HepG2 (cell line): ENCODE measurements around the gene GPR33. TPM values are rescaled to one million over a fixed set of nuclear protein-coding genes. Genes with fewer than 3 reads are reported as not detected.
A peak's percentile ranks its signal among the peaks of the same experiment; 100 is the strongest.

Source experiments
- CHD4 ChIP-seq: fragments of 200-600 bp; sonication (generic); IDR thresholded peaks from 2 replicates; pipeline ENCODE4 v1.7.0; 2017; ENCODE audit warnings: mild to moderate bottlenecking, low read length, borderline replicate concordance
- RBFOX2 ChIP-seq: fragments of 200-400 bp; formaldehyde crosslinking; IDR thresholded peaks from 2 replicates; pipeline ENCODE4 v1.6.1; 2017; ENCODE audit warnings: low read depth, mild to moderate bottlenecking, low read length
- TRIM24 ChIP-seq: sonication (generic); formaldehyde crosslinking; IDR thresholded peaks from 2 replicates; pipeline ENCODE4 v1.8.0; 2022; ENCODE audit warnings: mild to moderate bottlenecking, missing genetic modification reagents
- ZFP1 ChIP-seq: IDR thresholded peaks from 2 replicates; pipeline ENCODE4 v1.6.1; 2016
- ZFP36L2 ChIP-seq: sonication (generic); formaldehyde crosslinking; IDR thresholded peaks from 2 replicates; pipeline ENCODE4 v1.4.0; 2020; ENCODE audit warnings: missing genetic modification reagents
- ZNF382 ChIP-seq: sonication (generic); formaldehyde crosslinking; IDR thresholded peaks from 2 replicates; pipeline ENCODE4 v1.5.0; 2020; ENCODE audit warnings: missing genetic modification reagents, mild to moderate bottlenecking, borderline replicate concordance
- ZNF672 ChIP-seq: sonication (generic); formaldehyde crosslinking; IDR thresholded peaks from 2 replicates; pipeline ENCODE4 v1.8.1; 2022; ENCODE audit warnings: missing genetic modification reagents
- ZNF773 ChIP-seq: sonication (generic); formaldehyde crosslinking; IDR thresholded peaks from 2 replicates; pipeline ENCODE4 v1.4.0; 2020; ENCODE audit warnings: missing genetic modification reagents, borderline replicate concordance
- polyA plus RNA-seq, 8 experiments: library from polyadenylated mRNA; depleted of rRNA in 3 of 8; stranded (reverse) in 7 of 8; unstranded in 1 of 8; fragments of >200 nt; fragmentation: Illumina TruSeq in 4 of 8; extraction: Trizol in 4 of 8; gene quantifications; 2 replicates each; pipeline versions ENCODE4 v1.2.1 to v1.2.3, GENCODE V29; 2011 to 2016; ENCODE audit warnings: low read depth in 4 of 8, missing spikeins in 1 of 8, mixed read lengths in 1 of 8; ENCODE audit not compliant: insufficient read depth in 1 of 8
- total RNA-seq, 5 experiments: library from RNA; depleted of rRNA; stranded (reverse); fragments of >200 nt; fragmentation: Illumina TruSeq; extraction: Trizol; gene quantifications; 2 replicates each; pipeline ENCODE4 v1.2.3, GENCODE V29; 2016; ENCODE audit warnings: low read depth in 1 of 5
- TF ChIP-seq, protein P1 (sequence below): sonication (generic); formaldehyde crosslinking; IDR thresholded peaks from 2 replicates; pipeline ENCODE4 v1.5.0; 2020; ENCODE audit warnings: mild to moderate bottlenecking, missing genetic modification reagents, borderline replicate concordance
- TF ChIP-seq, protein P2 (sequence below): sonication (generic); formaldehyde crosslinking; IDR thresholded peaks from 2 replicates; pipeline ENCODE4 v1.9.0; 2021; ENCODE audit warnings: missing genetic modification reagents, borderline replicate concordance
- TF ChIP-seq, protein P3 (sequence below): sonication (generic); formaldehyde crosslinking; IDR thresholded peaks from 2 replicates; pipeline ENCODE4 v1.5.0; 2020; ENCODE audit warnings: missing genetic modification reagents
- TF ChIP-seq, protein P4 (sequence below): sonication (generic); formaldehyde crosslinking; IDR thresholded peaks from 2 replicates; pipeline ENCODE4 v1.8.0; 2022; ENCODE audit warnings: mild to moderate bottlenecking, missing genetic modification reagents
- TF ChIP-seq, protein P5 (sequence below): sonication (generic); IDR thresholded peaks from 2 replicates; pipeline ENCODE4 v1.6.1; 2016; ENCODE audit warnings: low read depth, borderline replicate concordance

Gene GPR33
- total and polyA plus RNA-seq, 2 of the 13 experiments (the other 11 are each of a cell fraction or from before 2014, with no cell fraction given) = not detected

DNA sequence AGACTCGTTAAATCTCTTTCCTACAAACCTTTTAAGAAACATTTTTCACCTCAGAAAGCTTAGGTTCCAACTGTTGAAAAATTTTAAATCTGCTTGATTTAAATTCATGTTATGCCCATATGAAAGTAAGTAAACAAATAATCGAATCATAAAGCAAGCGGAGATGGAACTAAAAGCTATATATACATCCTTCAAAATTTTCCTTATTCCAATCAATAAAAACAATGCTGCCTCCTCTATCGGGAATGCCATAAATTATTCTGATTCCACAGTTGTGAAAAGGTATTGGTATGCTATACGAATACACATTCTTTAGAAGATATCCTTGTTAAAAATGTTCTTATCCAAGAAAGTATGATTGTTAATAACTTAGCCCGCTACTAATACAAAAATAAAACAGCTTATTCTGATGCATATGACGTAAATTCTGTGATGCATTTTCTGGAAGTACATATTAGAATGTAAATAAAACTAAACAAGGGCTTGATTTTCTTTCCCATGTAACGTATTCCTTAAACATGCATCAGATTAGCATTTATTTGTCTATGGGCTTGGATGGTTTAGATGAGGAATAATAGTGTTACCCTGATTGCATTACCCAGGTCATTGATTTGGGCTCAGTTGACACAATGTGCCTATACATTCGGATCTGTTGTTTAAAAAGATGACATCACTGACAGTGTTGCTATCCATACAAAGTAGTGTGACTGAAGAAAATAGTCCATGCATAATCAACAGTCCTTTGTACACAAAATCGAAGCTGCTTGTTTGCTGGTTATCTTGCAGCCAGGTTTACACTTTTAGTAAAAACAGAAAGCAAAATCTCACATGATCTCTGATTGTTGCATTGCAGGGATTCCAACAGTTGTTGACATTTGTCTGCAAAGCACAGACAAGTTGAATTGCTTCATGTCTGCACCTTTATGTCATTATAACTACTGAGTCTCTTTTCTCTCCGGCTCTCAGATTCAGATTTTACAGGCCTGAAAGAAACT lies 29.9 kb downstream of the GPR33 start (continued):
- TF ChIP-seq, protein P1, sequence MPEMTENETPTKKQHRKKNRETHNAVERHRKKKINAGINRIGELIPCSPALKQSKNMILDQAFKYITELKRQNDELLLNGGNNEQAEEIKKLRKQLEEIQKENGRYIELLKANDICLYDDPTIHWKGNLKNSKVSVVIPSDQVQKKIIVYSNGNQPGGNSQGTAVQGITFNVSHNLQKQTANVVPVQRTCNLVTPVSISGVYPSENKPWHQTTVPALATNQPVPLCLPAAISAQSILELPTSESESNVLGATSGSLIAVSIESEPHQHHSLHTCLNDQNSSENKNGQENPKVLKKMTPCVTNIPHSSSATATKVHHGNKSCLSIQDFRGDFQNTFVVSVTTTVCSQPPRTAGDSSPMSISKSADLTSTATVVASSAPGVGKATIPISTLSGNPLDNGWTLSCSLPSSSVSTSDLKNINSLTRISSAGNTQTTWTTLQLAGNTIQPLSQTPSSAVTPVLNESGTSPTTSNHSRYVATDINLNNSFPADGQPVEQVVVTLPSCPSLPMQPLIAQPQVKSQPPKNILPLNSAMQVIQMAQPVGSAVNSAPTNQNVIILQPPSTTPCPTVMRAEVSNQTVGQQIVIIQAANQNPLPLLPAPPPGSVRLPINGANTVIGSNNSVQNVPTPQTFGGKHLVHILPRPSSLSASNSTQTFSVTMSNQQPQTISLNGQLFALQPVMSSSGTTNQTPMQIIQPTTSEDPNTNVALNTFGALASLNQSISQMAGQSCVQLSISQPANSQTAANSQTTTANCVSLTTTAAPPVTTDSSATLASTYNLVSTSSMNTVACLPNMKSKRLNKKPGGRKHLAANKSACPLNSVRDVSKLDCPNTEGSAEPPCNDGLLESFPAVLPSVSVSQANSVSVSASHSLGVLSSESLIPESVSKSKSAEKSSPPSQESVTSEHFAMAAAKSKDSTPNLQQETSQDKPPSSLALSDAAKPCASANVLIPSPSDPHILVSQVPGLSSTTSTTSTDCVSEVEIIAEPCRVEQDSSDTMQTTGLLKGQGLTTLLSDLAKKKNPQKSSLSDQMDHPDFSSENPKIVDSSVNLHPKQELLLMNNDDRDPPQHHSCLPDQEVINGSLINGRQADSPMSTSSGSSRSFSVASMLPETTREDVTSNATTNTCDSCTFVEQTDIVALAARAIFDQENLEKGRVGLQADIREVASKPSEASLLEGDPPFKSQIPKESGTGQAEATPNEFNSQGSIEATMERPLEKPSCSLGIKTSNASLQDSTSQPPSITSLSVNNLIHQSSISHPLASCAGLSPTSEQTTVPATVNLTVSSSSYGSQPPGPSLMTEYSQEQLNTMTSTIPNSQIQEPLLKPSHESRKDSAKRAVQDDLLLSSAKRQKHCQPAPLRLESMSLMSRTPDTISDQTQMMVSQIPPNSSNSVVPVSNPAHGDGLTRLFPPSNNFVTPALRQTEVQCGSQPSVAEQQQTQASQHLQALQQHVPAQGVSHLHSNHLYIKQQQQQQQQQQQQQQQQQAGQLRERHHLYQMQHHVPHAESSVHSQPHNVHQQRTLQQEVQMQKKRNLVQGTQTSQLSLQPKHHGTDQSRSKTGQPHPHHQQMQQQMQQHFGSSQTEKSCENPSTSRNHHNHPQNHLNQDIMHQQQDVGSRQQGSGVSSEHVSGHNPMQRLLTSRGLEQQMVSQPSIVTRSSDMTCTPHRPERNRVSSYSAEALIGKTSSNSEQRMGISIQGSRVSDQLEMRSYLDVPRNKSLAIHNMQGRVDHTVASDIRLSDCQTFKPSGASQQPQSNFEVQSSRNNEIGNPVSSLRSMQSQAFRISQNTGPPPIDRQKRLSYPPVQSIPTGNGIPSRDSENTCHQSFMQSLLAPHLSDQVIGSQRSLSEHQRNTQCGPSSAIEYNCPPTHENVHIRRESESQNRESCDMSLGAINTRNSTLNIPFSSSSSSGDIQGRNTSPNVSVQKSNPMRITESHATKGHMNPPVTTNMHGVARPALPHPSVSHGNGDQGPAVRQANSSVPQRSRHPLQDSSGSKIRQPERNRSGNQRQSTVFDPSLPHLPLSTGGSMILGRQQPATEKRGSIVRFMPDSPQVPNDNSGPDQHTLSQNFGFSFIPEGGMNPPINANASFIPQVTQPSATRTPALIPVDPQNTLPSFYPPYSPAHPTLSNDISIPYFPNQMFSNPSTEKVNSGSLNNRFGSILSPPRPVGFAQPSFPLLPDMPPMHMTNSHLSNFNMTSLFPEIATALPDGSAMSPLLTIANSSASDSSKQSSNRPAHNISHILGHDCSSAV (CRISPR knock-in tag) = no peak
- no peak for TF ChIP-seq RBFOX2
- no peak for TF ChIP-seq ZNF382
- TF ChIP-seq, protein P2, sequence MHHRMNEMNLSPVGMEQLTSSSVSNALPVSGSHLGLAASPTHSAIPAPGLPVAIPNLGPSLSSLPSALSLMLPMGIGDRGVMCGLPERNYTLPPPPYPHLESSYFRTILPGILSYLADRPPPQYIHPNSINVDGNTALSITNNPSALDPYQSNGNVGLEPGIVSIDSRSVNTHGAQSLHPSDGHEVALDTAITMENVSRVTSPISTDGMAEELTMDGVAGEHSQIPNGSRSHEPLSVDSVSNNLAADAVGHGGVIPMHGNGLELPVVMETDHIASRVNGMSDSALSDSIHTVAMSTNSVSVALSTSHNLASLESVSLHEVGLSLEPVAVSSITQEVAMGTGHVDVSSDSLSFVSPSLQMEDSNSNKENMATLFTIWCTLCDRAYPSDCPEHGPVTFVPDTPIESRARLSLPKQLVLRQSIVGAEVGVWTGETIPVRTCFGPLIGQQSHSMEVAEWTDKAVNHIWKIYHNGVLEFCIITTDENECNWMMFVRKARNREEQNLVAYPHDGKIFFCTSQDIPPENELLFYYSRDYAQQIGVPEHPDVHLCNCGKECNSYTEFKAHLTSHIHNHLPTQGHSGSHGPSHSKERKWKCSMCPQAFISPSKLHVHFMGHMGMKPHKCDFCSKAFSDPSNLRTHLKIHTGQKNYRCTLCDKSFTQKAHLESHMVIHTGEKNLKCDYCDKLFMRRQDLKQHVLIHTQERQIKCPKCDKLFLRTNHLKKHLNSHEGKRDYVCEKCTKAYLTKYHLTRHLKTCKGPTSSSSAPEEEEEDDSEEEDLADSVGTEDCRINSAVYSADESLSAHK = no peak
- no peak; the same call in 1 of the 2 replicates for TF ChIP-seq ZFP1 (CRISPR knock-in tag)
- TF ChIP-seq ZNF773 (CRISPR knock-in tag) = no peak
- TF ChIP-seq, protein P3, sequence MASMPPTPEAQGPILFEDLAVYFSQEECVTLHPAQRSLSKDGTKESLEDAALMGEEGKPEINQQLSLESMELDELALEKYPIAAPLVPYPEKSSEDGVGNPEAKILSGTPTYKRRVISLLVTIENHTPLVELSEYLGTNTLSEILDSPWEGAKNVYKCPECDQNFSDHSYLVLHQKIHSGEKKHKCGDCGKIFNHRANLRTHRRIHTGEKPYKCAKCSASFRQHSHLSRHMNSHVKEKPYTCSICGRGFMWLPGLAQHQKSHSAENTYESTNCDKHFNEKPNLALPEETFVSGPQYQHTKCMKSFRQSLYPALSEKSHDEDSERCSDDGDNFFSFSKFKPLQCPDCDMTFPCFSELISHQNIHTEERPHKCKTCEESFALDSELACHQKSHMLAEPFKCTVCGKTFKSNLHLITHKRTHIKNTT (CRISPR knock-in tag) = 0 out of 2 replicates have a peak, but pooled peaks have one; percentile 65
- no peak for TF ChIP-seq ZFP36L2 (CRISPR knock-in tag)
- TF ChIP-seq CHD4 = no peak
- TF ChIP-seq TRIM24 (CRISPR knock-in tag) = no peak
- TF ChIP-seq ZNF672 (CRISPR knock-in tag) = no peak
- TF ChIP-seq, protein P4, sequence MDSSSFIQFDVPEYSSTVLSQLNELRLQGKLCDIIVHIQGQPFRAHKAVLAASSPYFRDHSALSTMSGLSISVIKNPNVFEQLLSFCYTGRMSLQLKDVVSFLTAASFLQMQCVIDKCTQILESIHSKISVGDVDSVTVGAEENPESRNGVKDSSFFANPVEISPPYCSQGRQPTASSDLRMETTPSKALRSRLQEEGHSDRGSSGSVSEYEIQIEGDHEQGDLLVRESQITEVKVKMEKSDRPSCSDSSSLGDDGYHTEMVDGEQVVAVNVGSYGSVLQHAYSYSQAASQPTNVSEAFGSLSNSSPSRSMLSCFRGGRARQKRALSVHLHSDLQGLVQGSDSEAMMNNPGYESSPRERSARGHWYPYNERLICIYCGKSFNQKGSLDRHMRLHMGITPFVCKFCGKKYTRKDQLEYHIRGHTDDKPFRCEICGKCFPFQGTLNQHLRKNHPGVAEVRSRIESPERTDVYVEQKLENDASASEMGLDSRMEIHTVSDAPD (CRISPR knock-in tag) = no peak
- TF ChIP-seq, protein P5, sequence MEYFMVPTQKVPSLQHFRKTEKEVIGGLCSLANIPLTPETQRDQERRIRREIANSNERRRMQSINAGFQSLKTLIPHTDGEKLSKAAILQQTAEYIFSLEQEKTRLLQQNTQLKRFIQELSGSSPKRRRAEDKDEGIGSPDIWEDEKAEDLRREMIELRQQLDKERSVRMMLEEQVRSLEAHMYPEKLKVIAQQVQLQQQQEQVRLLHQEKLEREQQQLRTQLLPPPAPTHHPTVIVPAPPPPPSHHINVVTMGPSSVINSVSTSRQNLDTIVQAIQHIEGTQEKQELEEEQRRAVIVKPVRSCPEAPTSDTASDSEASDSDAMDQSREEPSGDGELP = no peak
